GM12873 (cell line): ENCODE results near the gene LMNA.

Experiments used
- CTCF ChIP-seq: IDR thresholded peaks from 2 replicates; pipeline ENCODE4 v1.5.1; 2012; ENCODE audit warnings: low read depth, mild to moderate bottlenecking, moderate library complexity, low read length, control low read depth; ENCODE audit not compliant: insufficient read depth; ENCODE audit errors: missing control alignments

Gene LMNA

GRCh38 chr1:156128308-156128653 lies 13.8 kb downstream of the LMNA start:
- TF ChIP-seq CTCF, result no peak

GRCh38 chr1:156128654-156129597 lies 14.4 kb downstream of the LMNA start:
- TF ChIP-seq CTCF, result no peak

GRCh38 chr1:156129687-156130577 lies 15.4 kb downstream of the LMNA start:
- peak; percentile 98 for TF ChIP-seq CTCF

GRCh38 chr1:156130578-156130942 lies 16.0 kb downstream of the LMNA start:
- TF ChIP-seq CTCF, result no peak

GRCh38 chr1:156134716-156135435 lies 20.4 kb downstream of the LMNA start:
- TF ChIP-seq CTCF, result no peak

GRCh38 chr1:156135930-156136871 lies 21.7 kb downstream of the LMNA start:
- TF ChIP-seq CTCF, result no peak
